SK-N-SH (cell line): ENCODE results near the gene NTM. TPM values are rescaled to one million over a fixed set of nuclear protein-coding genes. Genes with fewer than 3 reads are reported as not detected.

Experiments used
- CTCF ChIA-PET: fragments of 300-600, 350-600 bp; formaldehyde crosslinking; extraction: SDS; loops from one replicate; lab custom pipeline; 2021; lab: Yijun Ruan, JAX
- POLR2A ChIA-PET: fragments of 350-600 bp; sonication (Branson Sonifier 250); formaldehyde crosslinking; extraction: SDS; loops from one replicate; lab custom pipeline; 2020; ENCODE audit warnings: antibody characterized with exemption, inconsistent platforms; lab: Yijun Ruan, JAX
- DNase-seq: peaks from one replicate; pipeline ENCODE4 v3.0.0; 2012
- H2AFZ ChIP-seq: fragments of 200-600 bp; sonication (generic); 2 replicates; pipeline ENCODE4 v1.8.1; 2016; ENCODE audit warnings: antibody characterized with exemption, mild to moderate bottlenecking, low read depth
- H3F3A ChIP-seq: fragments of 200-600 bp; sonication (generic); replicated peaks from 2 replicates; pipeline ENCODE3; 2016; ENCODE audit warnings: antibody characterized with exemption, mild to moderate bottlenecking; ENCODE audit not compliant: insufficient read depth
- H3K27ac ChIP-seq, 2 experiments: fragments of 200-500 bp in 1 of 2; fragments of 200-600 bp in 1 of 2; sonication (Bioruptor generic) in 1 of 2; sonication (generic), shearing (Covaris generic) in 1 of 2; 2 replicates each; pipeline versions ENCODE4 v1.5.1 to v1.6.1; 2014 to 2016; ENCODE audit warnings: low read depth in 2 of 2, inconsistent platforms in 1 of 2, low read length in 1 of 2, mild to moderate bottlenecking in 1 of 2, mixed read lengths in 1 of 2
- H3K27me3 ChIP-seq: fragments of 200-600 bp; sonication (generic), shearing (Covaris generic); 2 replicates; pipeline ENCODE4 v1.6.1; 2016; ENCODE audit warnings: mixed run types; ENCODE audit not compliant: insufficient read depth
- H3K36me3 ChIP-seq, 2 experiments: fragments of 200-500 bp in 1 of 2; fragments of 200-600 bp in 1 of 2; sonication (Bioruptor generic) in 1 of 2; sonication (generic) in 1 of 2; replicated peaks in 1 of 2; 2 replicates each; pipeline versions ENCODE3 to v1.5.1; 2014 to 2016; ENCODE audit warnings: low read length in 1 of 2, mild to moderate bottlenecking in 1 of 2; ENCODE audit not compliant: insufficient read depth in 2 of 2, control insufficient read depth in 1 of 2
- H3K4me1 ChIP-seq, 2 experiments: fragments of 200-500 bp in 1 of 2; fragments of 200-600 bp in 1 of 2; sonication (Bioruptor generic) in 1 of 2; sonication (generic), shearing (Covaris generic) in 1 of 2; 2 replicates each; pipeline versions ENCODE4 v1.5.1 to v1.6.1; 2014 to 2016; ENCODE audit warnings: low read depth in 1 of 2, low read length in 1 of 2, mixed run types in 1 of 2; ENCODE audit not compliant: insufficient read depth in 2 of 2, control insufficient read depth in 1 of 2
- H3K4me2 ChIP-seq: fragments of 200-600 bp; sonication (generic), shearing (Covaris generic); 2 replicates; pipeline ENCODE4 v1.6.1; 2017; ENCODE audit warnings: mixed run types
- H3K4me3 ChIP-seq, 2 experiments: fragments of 200-500 bp in 1 of 2; fragments of 200-600 bp in 1 of 2; sonication (Bioruptor generic) in 1 of 2; sonication (generic), shearing (Covaris generic) in 1 of 2; 2 replicates each; pipeline versions ENCODE4 v1.5.1 to v1.8.1; 2014 to 2016; ENCODE audit warnings: low read depth in 2 of 2, inconsistent platforms in 1 of 2, low read length in 1 of 2, mild to moderate bottlenecking in 1 of 2, mixed read lengths in 1 of 2, moderate library complexity in 1 of 2
- H3K79me2 ChIP-seq: fragments of 200-600 bp; sonication (generic); 2 replicates; pipeline ENCODE4 v1.8.1; 2017; ENCODE audit warnings: mild to moderate bottlenecking; ENCODE audit not compliant: insufficient read depth
- H3K9ac ChIP-seq: fragments of 200-600 bp; sonication (generic); 2 replicates; pipeline ENCODE4 v1.6.1; 2017; ENCODE audit warnings: mixed run types
- H3K9me2 ChIP-seq: fragments of 200-600 bp; sonication (generic); 2 replicates; pipeline ENCODE4 v1.6.1; 2017; ENCODE audit warnings: mixed run types
- H3K9me3 ChIP-seq: fragments of 200-600 bp; sonication (generic); 2 replicates; pipeline ENCODE4 v1.6.1; 2017; ENCODE audit warnings: mixed run types, mild to moderate bottlenecking, moderate library complexity
- H4K20me1 ChIP-seq: fragments of 200-600 bp; sonication (generic); 2 replicates; pipeline ENCODE4 v1.6.1; 2017; ENCODE audit warnings: mild to moderate bottlenecking, mixed run types; ENCODE audit not compliant: insufficient read depth
- CHD2 ChIP-seq: fragments of 150-350 bp; IDR thresholded peaks from 2 replicates; pipeline ENCODE4 v1.6.1; 2018; ENCODE audit warnings: low read length; ENCODE audit not compliant: partially characterized antibody
- ELF1 ChIP-seq: IDR thresholded peaks from 2 replicates; pipeline ENCODE4 v1.4.0; 2012
- FOXJ3 ChIP-seq: sonication (generic); formaldehyde crosslinking; IDR thresholded peaks from 2 replicates; pipeline ENCODE4 v1.5.1; 2020; ENCODE audit warnings: mild to moderate bottlenecking, missing genetic modification reagents
- GATA2 ChIP-seq: sonication (generic); formaldehyde crosslinking; IDR thresholded peaks from 2 replicates; pipeline ENCODE4 v1.5.0; 2020; ENCODE audit warnings: mild to moderate bottlenecking, missing genetic modification reagents
- MXI1 ChIP-seq: IDR thresholded peaks from 2 replicates; pipeline ENCODE4 v1.6.1; 2012; ENCODE audit warnings: mild to moderate bottlenecking, low read depth, low read length, improper control_type of control experiment
- RCOR1 ChIP-seq: fragments of 150-350 bp; IDR thresholded peaks from 2 replicates; pipeline ENCODE4 v1.6.1; 2017; ENCODE audit warnings: antibody characterized with exemption, low read length
- SIN3A ChIP-seq: IDR thresholded peaks from 2 replicates; pipeline ENCODE4 v1.6.1; 2012; ENCODE audit warnings: low read depth, mild to moderate bottlenecking, low read length, moderate library complexity, borderline replicate concordance
- SMC3 ChIP-seq: IDR thresholded peaks from 2 replicates; pipeline ENCODE4 v1.6.1; 2012; ENCODE audit warnings: low read depth, low read length, improper control_type of control experiment
- TAF1 ChIP-seq: IDR thresholded peaks from 2 replicates; pipeline ENCODE4 v1.6.1; 2012; ENCODE audit warnings: low read depth, mild to moderate bottlenecking, low read length, moderate library complexity, borderline replicate concordance
- TCF12 ChIP-seq: IDR thresholded peaks from 2 replicates; pipeline ENCODE4 v1.4.0; 2012
- YY1 ChIP-seq: IDR thresholded peaks from 2 replicates; pipeline ENCODE4 v1.4.0; 2012; ENCODE audit warnings: low read depth, mild to moderate bottlenecking
- WGBS: methylation state at CpG from one replicate; pipeline ENCODE4 v1.1.6; 2017; ENCODE audit warnings: low lambda C conversion rate; 5-methylcytosine and 5-hydroxymethylcytosine counted together
- polyA plus RNA-seq, 3 experiments: library from polyadenylated mRNA; depleted of rRNA; stranded (reverse); fragments of >200 nt; gene quantifications; 2 replicates each; pipeline ENCODE4 v1.2.3, GENCODE V29; 2012
- TF ChIP-seq, protein P1 (sequence below): fragments of 200-600 bp; sonication (generic); IDR thresholded peaks from 2 replicates; pipeline ENCODE4 v1.6.1; 2017; ENCODE audit warnings: antibody characterized with exemption, mild to moderate bottlenecking, moderate library complexity
- TF ChIP-seq, protein P2 (sequence below): IDR thresholded peaks from 2 replicates; pipeline ENCODE4; 2012
- TF ChIP-seq, protein P3 (sequence below): fragments of 150-350 bp; IDR thresholded peaks from 2 replicates; pipeline ENCODE4 v1.6.1; 2016; ENCODE audit warnings: mild to moderate bottlenecking, low read depth, low read length
- TF ChIP-seq, protein P4 (sequence below): IDR thresholded peaks from 2 replicates; pipeline ENCODE4 v1.4.0; 2012; ENCODE audit warnings: low read depth, borderline replicate concordance
- TF ChIP-seq, protein P5 (sequence below): fragments of 150-350 bp; IDR thresholded peaks from 2 replicates; pipeline ENCODE4 v1.6.1; 2017; ENCODE audit warnings: antibody characterized with exemption, low read length, low read depth, borderline replicate concordance

The NTM gene
- polyA plus RNA-seq, 1 of the 3 experiments (the other 2 are of a cell fraction): 20.0 TPM

DNA sequence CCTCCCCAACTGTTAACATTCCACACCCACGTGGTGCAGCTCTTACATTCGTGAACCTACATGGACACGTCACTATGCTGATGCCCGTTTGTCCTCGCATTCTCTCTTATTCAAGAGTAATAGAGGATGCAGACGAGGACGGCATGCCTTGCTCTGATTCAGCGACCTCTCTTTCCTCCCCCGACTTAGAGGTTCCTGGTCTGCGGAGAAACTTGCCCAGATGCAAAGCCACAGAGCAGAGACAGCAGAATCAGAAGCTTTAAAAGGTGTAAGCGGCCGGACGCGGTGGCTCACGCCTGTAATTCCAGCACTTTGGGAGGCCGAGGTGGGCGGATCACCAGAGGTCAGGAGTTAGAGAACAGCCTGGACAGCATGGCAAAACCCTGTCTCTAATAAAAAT lies 288.0 kb downstream of the NTM start:
- ChIA-PET CTCF (interaction anchor here (0.9 to 2.3 kb wide), 6 partner anchors 11 to 594 kb away, joined by 4 to 9 read pairs (median 6); no protein-coding TSS in a partner anchor), POLR2A (no interaction called here)
- H3F3A ChIP-seq: no peaks in the 10 kb centered on the region
- H3K4me2 ChIP-seq: no peak overlapping the region
- no peak for DNase-seq
- TF ChIP-seq, protein P1, sequence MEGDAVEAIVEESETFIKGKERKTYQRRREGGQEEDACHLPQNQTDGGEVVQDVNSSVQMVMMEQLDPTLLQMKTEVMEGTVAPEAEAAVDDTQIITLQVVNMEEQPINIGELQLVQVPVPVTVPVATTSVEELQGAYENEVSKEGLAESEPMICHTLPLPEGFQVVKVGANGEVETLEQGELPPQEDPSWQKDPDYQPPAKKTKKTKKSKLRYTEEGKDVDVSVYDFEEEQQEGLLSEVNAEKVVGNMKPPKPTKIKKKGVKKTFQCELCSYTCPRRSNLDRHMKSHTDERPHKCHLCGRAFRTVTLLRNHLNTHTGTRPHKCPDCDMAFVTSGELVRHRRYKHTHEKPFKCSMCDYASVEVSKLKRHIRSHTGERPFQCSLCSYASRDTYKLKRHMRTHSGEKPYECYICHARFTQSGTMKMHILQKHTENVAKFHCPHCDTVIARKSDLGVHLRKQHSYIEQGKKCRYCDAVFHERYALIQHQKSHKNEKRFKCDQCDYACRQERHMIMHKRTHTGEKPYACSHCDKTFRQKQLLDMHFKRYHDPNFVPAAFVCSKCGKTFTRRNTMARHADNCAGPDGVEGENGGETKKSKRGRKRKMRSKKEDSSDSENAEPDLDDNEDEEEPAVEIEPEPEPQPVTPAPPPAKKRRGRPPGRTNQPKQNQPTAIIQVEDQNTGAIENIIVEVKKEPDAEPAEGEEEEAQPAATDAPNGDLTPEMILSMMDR: no peak
- no peak for TF ChIP-seq ELF1
- no peak for TF ChIP-seq SMC3
- no peak for TF ChIP-seq YY1
- TF ChIP-seq MXI1: no peak
- TF ChIP-seq CHD2: no peak
- no peak for TF ChIP-seq FOXJ3 (CRISPR knock-in tag)
- TF ChIP-seq TCF12: no peak
- TF ChIP-seq RCOR1: no peak
- TF ChIP-seq, protein P2, sequence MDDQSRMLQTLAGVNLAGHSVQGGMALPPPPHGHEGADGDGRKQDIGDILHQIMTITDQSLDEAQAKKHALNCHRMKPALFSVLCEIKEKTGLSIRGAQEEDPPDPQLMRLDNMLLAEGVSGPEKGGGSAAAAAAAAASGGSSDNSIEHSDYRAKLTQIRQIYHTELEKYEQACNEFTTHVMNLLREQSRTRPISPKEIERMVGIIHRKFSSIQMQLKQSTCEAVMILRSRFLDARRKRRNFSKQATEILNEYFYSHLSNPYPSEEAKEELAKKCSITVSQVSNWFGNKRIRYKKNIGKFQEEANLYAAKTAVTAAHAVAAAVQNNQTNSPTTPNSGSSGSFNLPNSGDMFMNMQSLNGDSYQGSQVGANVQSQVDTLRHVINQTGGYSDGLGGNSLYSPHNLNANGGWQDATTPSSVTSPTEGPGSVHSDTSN: no peak
- no peak for TF ChIP-seq SIN3A
- TF ChIP-seq, protein P3, sequence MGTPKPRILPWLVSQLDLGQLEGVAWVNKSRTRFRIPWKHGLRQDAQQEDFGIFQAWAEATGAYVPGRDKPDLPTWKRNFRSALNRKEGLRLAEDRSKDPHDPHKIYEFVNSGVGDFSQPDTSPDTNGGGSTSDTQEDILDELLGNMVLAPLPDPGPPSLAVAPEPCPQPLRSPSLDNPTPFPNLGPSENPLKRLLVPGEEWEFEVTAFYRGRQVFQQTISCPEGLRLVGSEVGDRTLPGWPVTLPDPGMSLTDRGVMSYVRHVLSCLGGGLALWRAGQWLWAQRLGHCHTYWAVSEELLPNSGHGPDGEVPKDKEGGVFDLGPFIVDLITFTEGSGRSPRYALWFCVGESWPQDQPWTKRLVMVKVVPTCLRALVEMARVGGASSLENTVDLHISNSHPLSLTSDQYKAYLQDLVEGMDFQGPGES: no peak
- TF ChIP-seq, protein P4, sequence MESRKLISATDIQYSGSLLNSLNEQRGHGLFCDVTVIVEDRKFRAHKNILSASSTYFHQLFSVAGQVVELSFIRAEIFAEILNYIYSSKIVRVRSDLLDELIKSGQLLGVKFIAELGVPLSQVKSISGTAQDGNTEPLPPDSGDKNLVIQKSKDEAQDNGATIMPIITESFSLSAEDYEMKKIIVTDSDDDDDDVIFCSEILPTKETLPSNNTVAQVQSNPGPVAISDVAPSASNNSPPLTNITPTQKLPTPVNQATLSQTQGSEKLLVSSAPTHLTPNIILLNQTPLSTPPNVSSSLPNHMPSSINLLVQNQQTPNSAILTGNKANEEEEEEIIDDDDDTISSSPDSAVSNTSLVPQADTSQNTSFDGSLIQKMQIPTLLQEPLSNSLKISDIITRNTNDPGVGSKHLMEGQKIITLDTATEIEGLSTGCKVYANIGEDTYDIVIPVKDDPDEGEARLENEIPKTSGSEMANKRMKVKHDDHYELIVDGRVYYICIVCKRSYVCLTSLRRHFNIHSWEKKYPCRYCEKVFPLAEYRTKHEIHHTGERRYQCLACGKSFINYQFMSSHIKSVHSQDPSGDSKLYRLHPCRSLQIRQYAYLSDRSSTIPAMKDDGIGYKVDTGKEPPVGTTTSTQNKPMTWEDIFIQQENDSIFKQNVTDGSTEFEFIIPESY: no peak
- TF ChIP-seq TAF1: no peak
- TF ChIP-seq, protein P5, sequence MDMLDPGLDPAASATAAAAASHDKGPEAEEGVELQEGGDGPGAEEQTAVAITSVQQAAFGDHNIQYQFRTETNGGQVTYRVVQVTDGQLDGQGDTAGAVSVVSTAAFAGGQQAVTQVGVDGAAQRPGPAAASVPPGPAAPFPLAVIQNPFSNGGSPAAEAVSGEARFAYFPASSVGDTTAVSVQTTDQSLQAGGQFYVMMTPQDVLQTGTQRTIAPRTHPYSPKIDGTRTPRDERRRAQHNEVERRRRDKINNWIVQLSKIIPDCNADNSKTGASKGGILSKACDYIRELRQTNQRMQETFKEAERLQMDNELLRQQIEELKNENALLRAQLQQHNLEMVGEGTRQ: no peak
- no peak for TF ChIP-seq GATA2 (CRISPR knock-in tag)
- TF ChIP-seq, all 33 proteins: peak for 0
- H2AFZ ChIP-seq: no peak overlapping the region
- H3K79me2 ChIP-seq: no peaks in the 10 kb centered on the region
- no peaks in the 10 kb centered on the region for H3K9me3 ChIP-seq
- H3K4me1 ChIP-seq: no peaks in the 10 kb centered on the region
- H4K20me1 ChIP-seq: no peaks in the 10 kb centered on the region
- no peaks in the 10 kb centered on the region for H3K27me3 ChIP-seq
- H3K36me3 ChIP-seq: no peaks in the 10 kb centered on the region
- no peak overlapping the region for H3K9ac ChIP-seq
- WGBS: 45% methylated on average over 15 of the region's 17 CpGs
- no peaks in the 10 kb centered on the region for H3K9me2 ChIP-seq
- H3K27ac ChIP-seq: no peak overlapping the region
- H3K4me3 ChIP-seq: no peak overlapping the region
